ENCODE results near the gene RNF149. TPM values are rescaled to one million over a fixed set of nuclear protein-coding genes. Genes with fewer than 3 reads are reported as not detected.

Gene RNF149
- total and polyA plus RNA-seq, 2 experiments from 2014 or later = 38.8 to 47.6 TPM

GRCh38 chr2:101255501-101255900 lies 53.0 kb downstream of the RNF149 start (continued):
- TF ChIP-seq CTCF (conservative IDR thresholded peaks at IDR 0.05; ENCODE audit: low read depth in 2 of 2) = no peak
- no peak for TF ChIP-seq EZH2 (IDR thresholded peaks at IDR 0.05; ENCODE audit: low read depth, unreplicated experiment)
- TF ChIP-seq ZNF331 (CRISPR knock-in tag; IDR thresholded peaks at IDR 0.05; ENCODE audit: low read depth) = no peak
- no peak for TF ChIP-seq EZH2phosphoT487 (IDR thresholded peaks at IDR 0.05; ENCODE audit: unreplicated experiment)
- no peak for TF ChIP-seq ETS1 (IDR thresholded peaks at IDR 0.05)
- no peak for TF ChIP-seq REST (IDR thresholded peaks at IDR 0.05; ENCODE audit: unreplicated experiment)
- no peak for TF ChIP-seq POLR2AphosphoS5 (IDR thresholded peaks at IDR 0.05; ENCODE audit: low read depth)
- no peak for TF ChIP-seq CREB1 (CRISPR knock-in tag; IDR thresholded peaks at IDR 0.05; ENCODE audit: low read depth)
- no peak for TF ChIP-seq JUNB (IDR thresholded peaks at IDR 0.05; ENCODE audit: unreplicated experiment)
- no peak for TF ChIP-seq NANOG (IDR thresholded peaks at IDR 0.05; ENCODE audit: borderline replicate concordance)
- no peak for TF ChIP-seq STAT1 (IDR thresholded peaks at IDR 0.05; ENCODE audit: unreplicated experiment)

GRCh38 chr2:101253703-101254450 lies 54.6 kb downstream of the RNF149 start:
- DNase-seq (ENCODE audit: low spot score) (no peak), ATAC-seq (no peak)
- Histone ChIP-seq H3K4me1 (ENCODE audit: insufficient read depth) (peaks cover 30% of the 10 kb centered on the region), H3K27me3 (ENCODE audit: insufficient read depth) (no peaks in the 10 kb centered on the region), H3F3A (replicated peaks; ENCODE audit: low read depth) (peaks cover 8% of the 10 kb centered on the region; the same call in 1 of the 2 replicates), H3K4me2 (peak overlapping the region; percentile 100), H3K9me2 (ENCODE audit: insufficient read depth) (no peaks in the 10 kb centered on the region), H3K27ac (ENCODE audit: low read depth) (peak overlapping the region; percentile 92), H4K20me1 (replicated peaks; ENCODE audit: insufficient read depth) (peaks cover 7% of the 10 kb centered on the region), H2AFZ (peak overlapping the region; percentile 60; the same call in 1 of the 2 replicates), H3K79me2 (replicated peaks; ENCODE audit: insufficient read depth) (peaks cover 47% of the 10 kb centered on the region), H3K4me3 (peak overlapping the region; percentile 99), H3K36me3 (ENCODE audit: insufficient read depth) (peaks cover 13% of the 10 kb centered on the region; the same call in 1 of the 2 replicates)
- Mint-ChIP-seq H3K4me1 (peaks cover 43% of the 10 kb centered on the region), H3K36me3 (ENCODE audit: low read depth) (peaks cover 24% of the 10 kb centered on the region), H3K4me3 (peak overlapping the region; percentile 92), H3K9me3 (no peaks in the 10 kb centered on the region), H3K27ac (peak overlapping the region; percentile 80), H3K27me3 (ENCODE audit: insufficient read depth, low read depth, poor library complexity) (peaks cover 7% of the 10 kb centered on the region)
- TF ChIP-seq CTCF (conservative IDR thresholded peaks at IDR 0.05; ENCODE audit: low read depth in 2 of 2) (no peak), ZNF331 (CRISPR knock-in tag; IDR thresholded peaks at IDR 0.05; ENCODE audit: low read depth) (no peak), NANOG (IDR thresholded peaks at IDR 0.05; ENCODE audit: borderline replicate concordance) (no peak)
